Common myeloid progenitor, CD34-positive (primary cell): Measurements from ENCODE around the gene DHODH.

Experiments used
- CTCF ChIA-PET: fragments of 350-600 bp; sonication (Branson Sonifier 250); formaldehyde crosslinking; loops from one replicate; lab custom pipeline; 2021; ENCODE audit warnings: antibody characterized with exemption; lab: Charles Lee
- POLR2A ChIA-PET: fragments of 350-600 bp; sonication (Branson Sonifier 250); formaldehyde crosslinking; loops from one replicate; lab custom pipeline; 2021; ENCODE audit warnings: antibody characterized with exemption; lab: Charles Lee
- DNase-seq, 3 donors: peaks; one replicate each; pipeline versions ENCODE4 v3.0.0 to v3.0.0-alpha.2; 2013
- H3K27ac ChIP-seq, 2 experiments: 1 replicate in 1 of 2; 2 replicates in 1 of 2; pipeline ENCODE4 v1.7.0; 2013; ENCODE audit warnings: inconsistent platforms in 2 of 2, low read length in 2 of 2, mild to moderate bottlenecking in 2 of 2, low read depth in 1 of 2, moderate library complexity in 1 of 2; ENCODE audit not compliant: severe bottlenecking in 2 of 2, insufficient read depth in 1 of 2, poor library complexity in 1 of 2
- H3K27me3 ChIP-seq, 5 experiments: replicated peaks in 2 of 5; 1 replicate in 3 of 5; 2 replicates in 2 of 5; pipeline versions ENCODE4 v1.6.1 to v1.7.0; 2013; ENCODE audit warnings: low read length in 4 of 5, mild to moderate bottlenecking in 2 of 5, moderate library complexity in 2 of 5, inconsistent platforms in 1 of 5; ENCODE audit not compliant: insufficient read depth in 5 of 5, control insufficient read depth in 4 of 5
- H3K36me3 ChIP-seq, 4 experiments: 1 replicate in 2 of 4; 2 replicates in 2 of 4; pipeline versions ENCODE4 v1.6.1 to v1.7.0; 2013; ENCODE audit warnings: low read length in 3 of 4, control low read depth in 1 of 4, mild to moderate bottlenecking in 1 of 4; ENCODE audit not compliant: control insufficient read depth in 4 of 4, insufficient read depth in 4 of 4
- H3K4me1 ChIP-seq, 4 experiments: 1 replicate in 3 of 4; 2 replicates in 1 of 4; pipeline versions ENCODE4 v1.6.1 to v1.7.1; 2013; ENCODE audit warnings: low read length in 3 of 4, mild to moderate bottlenecking in 3 of 4, control low read depth in 1 of 4, inconsistent platforms in 1 of 4, moderate library complexity in 1 of 4; ENCODE audit not compliant: control insufficient read depth in 4 of 4, insufficient read depth in 4 of 4; ENCODE audit errors: control extremely low read depth in 1 of 4
- H3K4me3 ChIP-seq, 7 experiments: 1 replicate in 4 of 7; 2 replicates in 3 of 7; pipeline versions ENCODE4 v1.5.1 to v1.7.0; 2013; ENCODE audit warnings: mild to moderate bottlenecking in 7 of 7, low read length in 6 of 7, moderate library complexity in 6 of 7, inconsistent platforms in 2 of 7, low read depth in 2 of 7, control low read depth in 1 of 7; ENCODE audit not compliant: insufficient read depth in 4 of 7, control insufficient read depth in 1 of 7; ENCODE audit errors: extremely low read depth in 1 of 7
- H3K9me3 ChIP-seq, 5 experiments: 1 replicate in 4 of 5; 2 replicates in 1 of 5; pipeline versions ENCODE4 v1.6.1 to v1.7.1; 2013; ENCODE audit warnings: low read length in 4 of 5, mild to moderate bottlenecking in 2 of 5, inconsistent platforms in 1 of 5, low read depth in 1 of 5, moderate library complexity in 1 of 5; ENCODE audit not compliant: control insufficient read depth in 4 of 5, insufficient read depth in 2 of 5; ENCODE audit errors: control extremely low read depth in 1 of 5
- WGBS: methylation state at CpG from one replicate; pipeline ENCODE4 v1.1.5; 2013; ENCODE audit not compliant: insufficient coverage; 5-methylcytosine and 5-hydroxymethylcytosine counted together

Gene DHODH

DNA sequence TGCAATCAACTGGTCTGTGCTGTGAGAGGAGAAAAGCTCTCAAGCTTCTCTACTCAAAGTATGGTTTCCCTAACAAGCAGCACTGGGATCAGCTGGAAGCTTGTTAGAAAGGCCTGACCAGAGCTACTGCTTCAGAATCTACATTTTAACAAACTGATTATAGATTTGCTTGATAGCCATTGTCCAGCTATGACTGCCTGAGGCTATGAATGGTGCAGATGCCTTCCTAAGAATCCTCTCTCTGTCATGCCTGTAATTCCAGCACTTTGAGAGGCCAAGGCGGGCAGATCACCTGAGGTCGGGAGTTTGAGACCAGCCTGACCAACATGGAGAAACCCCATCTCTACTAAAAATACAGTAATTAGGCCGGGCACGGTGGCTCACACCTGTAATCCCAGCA lies 37.0 kb upstream of the DHODH start:
- CTCF ChIA-PET = interaction anchor here (2.6 kb wide), 1 partner anchor 9 kb away, joined by 10 read pairs; no protein-coding TSS in a partner anchor
- H3K27ac ChIP-seq = no peak overlapping the region
- no peaks in the 10 kb centered on the region for H3K27me3 ChIP-seq
- H3K36me3 ChIP-seq = no peaks in the 10 kb centered on the region
- H3K9me3 ChIP-seq = no peaks in the 10 kb centered on the region
- POLR2A ChIA-PET = no interaction called here
- 100% methylated on average over 1 of the region's 4 CpGs for WGBS
- no peak overlapping the region for H3K4me3 ChIP-seq
- no peak for DNase-seq
- H3K4me1 ChIP-seq = no peaks in the 10 kb centered on the region

- Histone ChIP-seq H3K9me3 (no peaks in the 10 kb centered on the region), H3K4me1 (no peaks in the 10 kb centered on the region), H3K36me3 (no peaks in the 10 kb centered on the region), H3K27me3 (no peaks in the 10 kb centered on the region), H3K4me3 (no peak overlapping the region), H3K27ac (no peak overlapping the region)
- ChIA-PET POLR2A (no interaction called here), CTCF (interaction anchor here (2.6 kb wide), 1 partner anchor 10 kb away, joined by 10 read pairs; no protein-coding TSS in a partner anchor)
- 100% methylated on average over 3 of the region's 3 CpGs for WGBS
- no peak for DNase-seq
Observed at GRCh38 chr16:71972356-71972755, 36.2 kb upstream of the DHODH start.

GRCh38 chr16:71973001-71973400 lies 35.5 kb upstream of the DHODH start:
- no peaks in the 10 kb centered on the region for H3K27me3 ChIP-seq
- no peak overlapping the region for H3K4me3 ChIP-seq
- H3K27ac ChIP-seq = no peak overlapping the region
- H3K9me3 ChIP-seq = no peaks in the 10 kb centered on the region
- no peak for DNase-seq
- ChIA-PET POLR2A (no interaction called here), CTCF (interaction anchor here (1.1 to 2.6 kb wide), 2 partner anchors 11 to 15 kb away, joined by 3 to 10 read pairs; no protein-coding TSS in a partner anchor)
- no peaks in the 10 kb centered on the region for H3K4me1 ChIP-seq
- no peaks in the 10 kb centered on the region for H3K36me3 ChIP-seq
- WGBS = 89% methylated on average over 8 of the region's 9 CpGs

- Histone ChIP-seq H3K27ac (no peak overlapping the region), H3K36me3 (no peaks in the 10 kb centered on the region), H3K4me3 (no peak overlapping the region), H3K9me3 (no peaks in the 10 kb centered on the region), H3K4me1 (no peaks in the 10 kb centered on the region), H3K27me3 (no peaks in the 10 kb centered on the region)
- DNase-seq = no peak
- POLR2A ChIA-PET = no interaction called here
- CTCF ChIA-PET = no interaction called here
- 98% methylated on average over 14 of the region's 15 CpGs for WGBS
Observed at GRCh38 chr16:71974068-71974818, 34.3 kb upstream of the DHODH start.

GRCh38 chr16:71985262-71985974 lies 23.1 kb upstream of the DHODH start:
- H3K27ac ChIP-seq = no peak overlapping the region
- ChIA-PET CTCF (no interaction called here), POLR2A (no interaction called here)
- H3K27me3 ChIP-seq = peaks cover 0 to 4% (median 0%) of the 10 kb centered on the region in 5 experiments
- WGBS = 96% methylated on average over 7 of the region's 9 CpGs
- no peaks in the 10 kb centered on the region for H3K36me3 ChIP-seq
- no peaks in the 10 kb centered on the region for H3K9me3 ChIP-seq
- no peaks in the 10 kb centered on the region for H3K4me1 ChIP-seq
- H3K4me3 ChIP-seq = no peak overlapping the region
- no peak for DNase-seq

DNA sequence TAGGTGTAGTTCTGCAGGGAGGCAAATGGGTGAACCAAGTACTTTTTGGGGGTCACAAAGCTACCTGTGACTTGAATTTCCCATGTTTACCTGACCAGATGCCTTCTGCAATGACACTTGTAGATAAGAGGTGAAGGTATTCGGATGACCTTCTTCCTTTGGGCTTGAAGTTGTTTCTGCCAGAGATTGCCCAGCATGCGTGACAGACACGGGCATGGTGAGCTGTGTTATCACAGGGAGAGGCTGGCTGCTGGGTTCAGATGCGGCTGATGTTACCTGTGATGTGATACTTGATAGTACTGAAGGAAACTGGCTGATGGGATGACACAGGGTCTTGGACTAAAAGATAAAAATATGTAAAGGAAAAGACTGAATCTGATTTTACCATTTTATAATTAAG lies 22.4 kb upstream of the DHODH start:
- POLR2A ChIA-PET = no interaction called here

GRCh38 chr16:71995038-71995437 lies 13.5 kb upstream of the DHODH start:
- WGBS = 85% methylated on average over 3 of the region's 5 CpGs
- Histone ChIP-seq H3K27ac (no peak overlapping the region), H3K9me3 (no peaks in the 10 kb centered on the region), H3K4me1 (peaks cover 0 to 10% (median 2%) of the 10 kb centered on the region in 4 experiments), H3K4me3 (no peak overlapping the region), H3K27me3 (peaks cover 0 to 4% (median 0%) of the 10 kb centered on the region in 5 experiments), H3K36me3 (no peaks in the 10 kb centered on the region)
- POLR2A ChIA-PET = no interaction called here
- no peak for DNase-seq
- CTCF ChIA-PET = no interaction called here

More for the DNA sequence above, 22.4 kb upstream of the DHODH start:
- H3K4me3 ChIP-seq = no peak overlapping the region
- WGBS = no CpG with 5 or more reads among the region's 4 CpGs
- CTCF ChIA-PET = no interaction called here
- H3K27ac ChIP-seq = no peak overlapping the region
- H3K9me3 ChIP-seq = no peaks in the 10 kb centered on the region
- H3K36me3 ChIP-seq = no peaks in the 10 kb centered on the region
- DNase-seq = no peak
- peaks cover 0 to 4% (median 0%) of the 10 kb centered on the region in 5 experiments for H3K27me3 ChIP-seq
- H3K4me1 ChIP-seq = no peaks in the 10 kb centered on the region
